ENCODE measurements around the gene CCL5.

The CCL5 gene

DNA sequence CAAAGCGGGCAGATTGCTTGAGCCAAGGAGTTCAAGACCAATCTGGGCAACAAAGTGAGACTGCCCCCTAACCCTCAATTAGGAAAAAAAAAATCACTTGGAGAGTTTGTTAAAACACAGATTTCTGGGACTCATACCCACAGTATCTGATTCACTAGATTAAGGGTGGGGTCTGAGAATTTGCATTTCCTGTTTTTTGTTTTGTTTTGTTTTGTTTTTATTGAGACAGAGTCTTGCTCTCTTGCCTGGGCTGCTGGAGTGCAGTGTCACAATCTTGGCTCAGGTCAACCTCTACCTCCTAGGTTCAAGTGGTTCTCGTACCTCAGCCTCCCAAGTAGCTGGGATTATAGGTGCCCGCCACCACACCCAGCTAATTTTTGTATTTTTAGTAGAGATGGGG lies 12.6 kb downstream of the CCL5 start:
- Histone ChIP-seq H3K9ac (ENCODE audit: low read depth in 1 of 2, low read length in 2 of 2) (no peak overlapping the region), H3K27ac (ENCODE audit: low read depth in 2 of 2, low read length in 2 of 2) (no peak overlapping the region), H3K4me1 (ENCODE audit: control insufficient read depth in 2 of 2, insufficient read depth in 2 of 2, low read length in 2 of 2) (peaks cover 0 to 2% of the 10 kb centered on the region in 2 donors)

DNA sequence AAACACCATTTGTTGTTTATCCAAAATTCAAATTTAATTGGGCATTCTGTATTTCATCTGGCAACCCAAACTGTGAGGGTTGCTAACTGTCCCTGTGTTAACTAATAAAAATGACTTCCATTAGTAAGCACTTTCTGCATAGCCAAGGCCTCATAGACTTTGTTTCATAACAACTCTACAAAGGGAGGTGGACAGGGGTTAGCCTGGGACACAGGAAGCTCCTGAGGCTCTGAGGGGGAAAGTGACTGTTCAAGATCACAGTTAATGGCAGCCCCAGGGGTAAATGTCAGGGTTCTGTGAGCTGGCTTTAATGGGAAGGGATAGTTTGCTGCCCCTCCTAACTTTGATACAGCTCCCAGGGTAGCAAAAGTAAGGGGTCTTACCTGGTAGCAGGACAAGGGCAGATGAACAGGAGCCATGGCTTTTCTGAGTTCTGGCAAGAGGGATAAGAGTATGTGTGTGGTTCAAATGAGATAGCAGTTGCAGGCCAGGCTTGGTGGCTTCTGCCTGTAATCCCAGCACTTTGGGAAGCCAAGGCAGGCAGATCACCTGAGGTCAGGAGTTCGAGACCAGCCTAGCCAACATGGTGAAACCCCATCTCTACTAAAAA lies 13.7 kb downstream of the CCL5 start:
- no peaks in the 10 kb centered on the region for H3K27me3 ChIP-seq (ENCODE audit: control insufficient read depth in 2 of 2, insufficient read depth in 2 of 2, low read length in 2 of 2)
- H3K4me1 ChIP-seq (ENCODE audit: control insufficient read depth in 2 of 2, insufficient read depth in 2 of 2, low read length in 2 of 2) = peaks cover 0 to 2% of the 10 kb centered on the region in 2 donors
- no peaks in the 10 kb centered on the region for H3K36me3 ChIP-seq (ENCODE audit: control insufficient read depth in 2 of 2, insufficient read depth in 2 of 2, low read length in 2 of 2)
- H3K9ac ChIP-seq (ENCODE audit: low read depth in 1 of 2, low read length in 2 of 2) = no peak overlapping the region
- no peak overlapping the region for H3K4me3 ChIP-seq (ENCODE audit: low read length in 2 of 2)
- no peak overlapping the region for H3K27ac ChIP-seq (ENCODE audit: low read depth in 2 of 2, low read length in 2 of 2)
- no peaks in the 10 kb centered on the region for H3K9me3 ChIP-seq (ENCODE audit: control insufficient read depth in 2 of 2, low read length in 2 of 2)

More for the DNA sequence above, 12.6 kb downstream of the CCL5 start:
- no peaks in the 10 kb centered on the region for H3K27me3 ChIP-seq (ENCODE audit: control insufficient read depth in 2 of 2, insufficient read depth in 2 of 2, low read length in 2 of 2)
- H3K4me3 ChIP-seq (ENCODE audit: low read length in 2 of 2) = no peak overlapping the region
- no peaks in the 10 kb centered on the region for H3K36me3 ChIP-seq (ENCODE audit: control insufficient read depth in 2 of 2, insufficient read depth in 2 of 2, low read length in 2 of 2)
- no peaks in the 10 kb centered on the region for H3K9me3 ChIP-seq (ENCODE audit: control insufficient read depth in 2 of 2, low read length in 2 of 2)

DNA sequence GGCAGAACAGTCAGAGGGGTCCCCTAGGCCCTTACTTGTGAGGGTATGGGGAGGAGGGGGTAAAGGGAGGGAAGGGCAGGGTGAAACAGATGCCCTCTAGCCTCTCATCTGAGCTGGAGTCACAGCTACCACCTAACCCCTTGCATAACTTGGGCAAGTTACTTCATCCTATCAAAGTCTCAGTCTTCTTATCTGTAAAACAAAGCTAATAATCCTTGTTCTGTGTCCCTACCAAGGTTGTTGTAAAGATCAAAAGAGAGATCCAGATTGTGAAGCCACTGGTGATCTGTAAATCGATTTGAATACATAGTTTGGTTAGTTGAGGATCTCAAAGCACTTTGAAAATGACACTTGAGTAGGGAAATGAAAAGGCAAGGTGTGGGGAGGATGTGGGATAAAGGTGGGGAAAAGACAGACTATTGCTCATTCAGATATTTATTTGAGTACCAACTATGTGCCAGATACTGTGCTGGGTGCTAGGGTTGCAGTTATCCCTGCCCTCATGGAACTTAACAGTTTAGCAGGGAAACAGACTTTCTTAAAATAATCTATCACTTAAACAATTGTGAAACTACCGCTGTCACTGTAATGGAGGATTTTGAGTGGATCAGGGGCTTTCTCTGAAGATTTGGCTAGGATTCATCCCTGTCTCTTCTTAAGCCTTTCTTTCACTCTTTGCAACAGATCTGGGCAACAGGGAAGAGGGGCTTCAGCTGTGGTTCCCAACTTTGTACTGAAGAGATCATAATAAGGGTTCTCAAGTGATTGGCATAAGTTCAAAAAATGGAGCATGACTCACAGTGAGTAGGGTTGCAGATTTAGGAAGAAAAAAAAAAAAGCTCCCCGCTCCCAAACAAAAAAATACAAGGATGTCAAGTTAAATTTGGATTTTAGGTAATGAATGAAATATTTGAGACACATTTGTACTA lies 14.5 kb downstream of the CCL5 start:
- Histone ChIP-seq H3K27me3 (ENCODE audit: control insufficient read depth in 2 of 2, insufficient read depth in 2 of 2, low read length in 2 of 2) (no peaks in the 10 kb centered on the region), H3K9me3 (ENCODE audit: control insufficient read depth in 2 of 2, low read length in 2 of 2) (no peaks in the 10 kb centered on the region), H3K4me1 (ENCODE audit: control insufficient read depth in 2 of 2, insufficient read depth in 2 of 2, low read length in 2 of 2) (peaks cover 0 to 2% of the 10 kb centered on the region in 2 donors), H3K36me3 (ENCODE audit: control insufficient read depth in 2 of 2, insufficient read depth in 2 of 2, low read length in 2 of 2) (no peaks in the 10 kb centered on the region), H3K9ac (ENCODE audit: low read depth in 1 of 2, low read length in 2 of 2) (no peak overlapping the region), H3K27ac (ENCODE audit: low read depth in 2 of 2, low read length in 2 of 2) (no peak overlapping the region), H3K4me3 (ENCODE audit: low read length in 2 of 2) (no peak overlapping the region)

GRCh38 chr17:35864853-35865252 lies 15.3 kb downstream of the CCL5 start:
- H3K9ac ChIP-seq (ENCODE audit: low read depth in 1 of 2, low read length in 2 of 2) = no peak overlapping the region
- H3K4me3 ChIP-seq (ENCODE audit: low read length in 2 of 2) = no peak overlapping the region
- no peaks in the 10 kb centered on the region for H3K36me3 ChIP-seq (ENCODE audit: control insufficient read depth in 2 of 2, insufficient read depth in 2 of 2, low read length in 2 of 2)
- no peak overlapping the region for H3K27ac ChIP-seq (ENCODE audit: low read depth in 2 of 2, low read length in 2 of 2)
- no peaks in the 10 kb centered on the region for H3K9me3 ChIP-seq (ENCODE audit: control insufficient read depth in 2 of 2, low read length in 2 of 2)
- no peaks in the 10 kb centered on the region for H3K27me3 ChIP-seq (ENCODE audit: control insufficient read depth in 2 of 2, insufficient read depth in 2 of 2, low read length in 2 of 2)
- peaks cover 0 to 2% of the 10 kb centered on the region in 2 donors for H3K4me1 ChIP-seq (ENCODE audit: control insufficient read depth in 2 of 2, insufficient read depth in 2 of 2, low read length in 2 of 2)

GRCh38 chr17:35856603-35857002 lies 23.6 kb downstream of the CCL5 start:
- Histone ChIP-seq H3K27me3 (ENCODE audit: control insufficient read depth in 2 of 2, insufficient read depth in 2 of 2, low read length in 2 of 2) (no peaks in the 10 kb centered on the region), H3K27ac (ENCODE audit: low read depth in 2 of 2, low read length in 2 of 2) (no peak overlapping the region), H3K9ac (ENCODE audit: low read depth in 1 of 2, low read length in 2 of 2) (no peak overlapping the region), H3K4me1 (ENCODE audit: control insufficient read depth in 2 of 2, insufficient read depth in 2 of 2, low read length in 2 of 2) (no peaks in the 10 kb centered on the region), H3K36me3 (ENCODE audit: control insufficient read depth in 2 of 2, insufficient read depth in 2 of 2, low read length in 2 of 2) (no peaks in the 10 kb centered on the region), H3K9me3 (ENCODE audit: control insufficient read depth in 2 of 2, low read length in 2 of 2) (no peaks in the 10 kb centered on the region), H3K4me3 (ENCODE audit: low read length in 2 of 2) (no peak overlapping the region)

DNA sequence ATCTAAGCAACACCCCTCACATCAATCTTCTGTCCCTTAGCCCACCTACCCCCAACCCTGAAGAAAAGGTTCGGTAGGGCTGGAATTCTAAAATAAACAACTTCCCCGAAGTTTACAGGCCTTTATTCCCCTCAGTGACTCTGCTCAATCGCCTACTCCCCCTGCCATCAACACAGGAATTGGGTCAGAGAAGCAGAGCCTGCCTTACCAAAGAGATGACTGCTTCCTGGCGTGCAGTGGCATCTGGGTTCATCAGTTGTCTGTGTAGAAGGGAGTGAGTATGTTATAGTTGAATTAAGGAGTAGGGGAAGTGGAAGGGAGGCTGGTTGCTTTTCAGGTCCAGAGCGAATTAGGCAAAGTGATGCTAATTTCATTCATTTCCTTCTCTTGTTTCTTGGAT lies 24.2 kb downstream of the CCL5 start:
- peaks cover 0 to 3% of the 10 kb centered on the region in 2 donors for H3K36me3 ChIP-seq (ENCODE audit: control insufficient read depth in 2 of 2, insufficient read depth in 2 of 2, low read length in 2 of 2)
- H3K9me3 ChIP-seq (ENCODE audit: control insufficient read depth in 2 of 2, low read length in 2 of 2) = no peaks in the 10 kb centered on the region
- no peak overlapping the region for H3K9ac ChIP-seq (ENCODE audit: low read depth in 1 of 2, low read length in 2 of 2)
- no peaks in the 10 kb centered on the region for H3K27me3 ChIP-seq (ENCODE audit: control insufficient read depth in 2 of 2, insufficient read depth in 2 of 2, low read length in 2 of 2)
- no peak overlapping the region for H3K4me3 ChIP-seq (ENCODE audit: low read length in 2 of 2)
- no peak overlapping the region for H3K27ac ChIP-seq (ENCODE audit: low read depth in 2 of 2, low read length in 2 of 2)
- H3K4me1 ChIP-seq (ENCODE audit: control insufficient read depth in 2 of 2, insufficient read depth in 2 of 2, low read length in 2 of 2) = no peaks in the 10 kb centered on the region

- H3K4me1 ChIP-seq (ENCODE audit: control insufficient read depth in 2 of 2, insufficient read depth in 2 of 2, low read length in 2 of 2) = no peaks in the 10 kb centered on the region
- H3K36me3 ChIP-seq (ENCODE audit: control insufficient read depth in 2 of 2, insufficient read depth in 2 of 2, low read length in 2 of 2) = peaks cover 24 to 36% of the 10 kb centered on the region in 2 donors
- no peak overlapping the region for H3K27ac ChIP-seq (ENCODE audit: low read depth in 2 of 2, low read length in 2 of 2)
- H3K27me3 ChIP-seq (ENCODE audit: control insufficient read depth in 2 of 2, insufficient read depth in 2 of 2, low read length in 2 of 2) = no peaks in the 10 kb centered on the region
- H3K9me3 ChIP-seq (ENCODE audit: control insufficient read depth in 2 of 2, low read length in 2 of 2) = no peaks in the 10 kb centered on the region
- H3K9ac ChIP-seq (ENCODE audit: low read depth in 1 of 2, low read length in 2 of 2) = no peak overlapping the region
- H3K4me3 ChIP-seq (ENCODE audit: low read length in 2 of 2) = no peak overlapping the region
Observed at GRCh38 chr17:35849469-35850348, 30.5 kb downstream of the CCL5 start.

DNA sequence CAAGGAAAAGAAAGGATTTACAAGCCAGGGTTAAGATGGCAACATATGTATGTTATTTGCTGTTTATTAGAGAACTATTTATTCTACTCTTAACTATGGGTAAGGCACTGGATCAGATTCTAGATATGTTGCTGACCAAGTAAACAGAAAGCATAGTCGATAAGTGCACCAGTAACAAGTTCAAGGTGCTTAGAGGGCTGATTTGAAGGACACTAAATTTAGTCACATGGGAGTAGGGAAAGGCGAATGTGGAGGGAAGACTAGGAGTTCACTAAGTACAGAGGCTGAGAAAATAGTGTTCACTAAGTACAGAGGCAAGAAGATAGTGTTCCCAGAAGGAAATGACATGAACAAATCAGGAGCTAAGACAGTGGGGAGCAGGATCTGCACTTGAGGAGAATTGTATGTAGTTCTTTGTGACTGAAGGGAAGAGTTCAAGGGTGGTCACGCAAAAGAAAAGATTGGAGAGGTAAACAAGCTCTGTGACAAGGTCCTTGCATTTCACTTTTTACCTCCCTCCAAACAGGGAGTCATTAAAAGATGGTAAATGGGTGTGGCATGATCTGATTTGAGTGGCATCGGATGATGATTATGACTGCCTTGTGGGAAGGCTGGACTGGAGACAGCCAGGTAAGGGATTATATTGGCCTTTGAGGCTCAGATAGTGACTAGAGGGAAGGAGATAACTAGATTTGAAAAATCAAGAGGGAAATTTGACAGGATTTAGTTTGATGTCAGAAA lies 32.4 kb downstream of the CCL5 start:
- Histone ChIP-seq H3K9ac (ENCODE audit: low read depth in 1 of 2, low read length in 2 of 2) (no peak overlapping the region), H3K36me3 (ENCODE audit: control insufficient read depth in 2 of 2, insufficient read depth in 2 of 2, low read length in 2 of 2) (peaks cover 39 to 52% of the 10 kb centered on the region in 2 donors), H3K4me3 (ENCODE audit: low read length in 2 of 2) (no peak overlapping the region), H3K27ac (ENCODE audit: low read depth in 2 of 2, low read length in 2 of 2) (no peak overlapping the region), H3K9me3 (ENCODE audit: control insufficient read depth in 2 of 2, low read length in 2 of 2) (no peaks in the 10 kb centered on the region), H3K4me1 (ENCODE audit: control insufficient read depth in 2 of 2, insufficient read depth in 2 of 2, low read length in 2 of 2) (no peaks in the 10 kb centered on the region), H3K27me3 (ENCODE audit: control insufficient read depth in 2 of 2, insufficient read depth in 2 of 2, low read length in 2 of 2) (no peaks in the 10 kb centered on the region)

DNA sequence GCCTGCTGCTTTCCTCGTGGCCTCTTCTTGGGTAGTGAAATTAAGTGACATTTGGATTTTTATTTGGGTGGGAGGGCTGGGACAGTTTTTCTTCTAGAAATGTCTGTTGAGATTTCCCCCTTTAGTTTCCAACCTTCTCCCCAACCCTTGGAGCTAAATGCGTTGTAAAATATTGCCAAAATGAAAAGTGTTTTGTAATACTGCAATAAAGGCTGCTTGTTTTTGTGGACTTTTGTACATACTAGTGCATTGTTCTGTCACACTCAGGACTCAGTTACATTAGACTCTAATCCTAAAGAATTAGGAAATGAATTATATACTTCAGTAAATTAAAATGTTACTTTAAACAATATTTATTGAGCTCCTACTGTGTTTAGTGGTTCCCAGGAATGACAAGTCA lies 33.2 kb downstream of the CCL5 start:
- no peaks in the 10 kb centered on the region for H3K9me3 ChIP-seq (ENCODE audit: control insufficient read depth in 2 of 2, low read length in 2 of 2)
- H3K4me3 ChIP-seq (ENCODE audit: low read length in 2 of 2) = no peak overlapping the region
- H3K4me1 ChIP-seq (ENCODE audit: control insufficient read depth in 2 of 2, insufficient read depth in 2 of 2, low read length in 2 of 2) = no peaks in the 10 kb centered on the region
- no peaks in the 10 kb centered on the region for H3K27me3 ChIP-seq (ENCODE audit: control insufficient read depth in 2 of 2, insufficient read depth in 2 of 2, low read length in 2 of 2)
- no peak overlapping the region for H3K9ac ChIP-seq (ENCODE audit: low read depth in 1 of 2, low read length in 2 of 2)
- H3K27ac ChIP-seq (ENCODE audit: low read depth in 2 of 2, low read length in 2 of 2) = no peak overlapping the region
- peaks cover 45 to 59% of the 10 kb centered on the region in 2 donors for H3K36me3 ChIP-seq (ENCODE audit: control insufficient read depth in 2 of 2, insufficient read depth in 2 of 2, low read length in 2 of 2)
